Measurements from ENCODE around the gene BAIAP3.

BAIAP3 gene

GRCh38 chr16:1299012-1299867, 34.2 kb upstream of the BAIAP3 start:
- DNase-seq: no peak

- no peak for DNase-seq
Observed at GRCh38 chr16:1299868-1300203, 33.6 kb upstream of the BAIAP3 start.

- DNase-seq: peak in 1 of 2 experiments; percentile 31
Observed at GRCh38 chr16:1300664-1301476, 32.6 kb upstream of the BAIAP3 start.

- DNase-seq: no peak
Observed at GRCh38 chr16:1301562-1301961, 31.9 kb upstream of the BAIAP3 start.

GRCh38 chr16:1305823-1306222, 27.6 kb upstream of the BAIAP3 start:
- DNase-seq: no peak

- DNase-seq: no peak
Observed at GRCh38 chr16:1306334-1306733, 27.1 kb upstream of the BAIAP3 start.

GRCh38 chr16:1308036-1308976, 25.1 kb upstream of the BAIAP3 start:
- no peak for DNase-seq

- peak; percentile 92 to 97 for DNase-seq
Observed at GRCh38 chr16:1308977-1309885, 24.2 kb upstream of the BAIAP3 start, which contains the start of gene UBE2I. Gene UBE2I (plus strand): TSS chr16:1309636. CDS start chr16:1314031, 4,395 bp downstream.

- DNase-seq: no peak
Observed at GRCh38 chr16:1309888-1310831, 23.3 kb upstream of the BAIAP3 start.

GRCh38 chr16:1310832-1311200, 22.6 kb upstream of the BAIAP3 start:
- no peak for DNase-seq

GRCh38 chr16:1311212-1311737, 22.2 kb upstream of the BAIAP3 start:
- DNase-seq: no peak

GRCh38 chr16:1311738-1312466, 21.5 kb upstream of the BAIAP3 start:
- no peak for DNase-seq

GRCh38 chr16:1312467-1312816, 21.0 kb upstream of the BAIAP3 start:
- DNase-seq: no peak

GRCh38 chr16:1312903-1313302, 20.5 kb upstream of the BAIAP3 start:
- DNase-seq: no peak

- no peak for DNase-seq
Observed at GRCh38 chr16:1313721-1314369, 19.6 kb upstream of the BAIAP3 start.

GRCh38 chr16:1314399-1315068, 18.9 kb upstream of the BAIAP3 start:
- no peak for DNase-seq

- DNase-seq: no peak
Observed at GRCh38 chr16:1315081-1316032, 18.1 kb upstream of the BAIAP3 start.

Measured in NCI-H446 (cell line).